ENCODE results near the gene NCAPD2.
A peak's percentile ranks its signal among the peaks of the same experiment; 100 is the strongest.

NCAPD2 gene

DNA sequence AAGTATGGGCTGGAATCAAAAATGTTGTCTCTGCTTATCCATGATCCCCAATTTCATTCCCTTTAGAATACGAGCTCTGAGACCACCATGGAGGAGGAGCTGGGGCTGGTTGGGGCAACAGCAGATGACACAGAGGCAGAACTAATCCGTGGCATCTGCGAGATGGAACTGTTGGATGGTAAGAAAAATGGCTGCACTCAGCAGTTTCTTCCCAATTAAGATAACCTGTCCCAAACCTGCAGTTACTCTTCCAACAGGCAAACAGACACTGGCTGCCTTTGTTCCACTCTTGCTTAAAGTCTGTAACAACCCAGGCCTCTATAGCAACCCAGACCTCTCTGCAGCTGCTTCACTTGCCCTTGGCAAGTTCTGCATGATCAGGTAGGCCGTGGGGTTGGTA lies 33.8 kb downstream of the NCAPD2 start:
- H3K4me3 ChIP-seq (ENCODE audit: low read depth, low read length) = no peak overlapping the region
- no peak for DNase-seq (ENCODE audit: low read depth)
- TF ChIP-seq, protein P1, sequence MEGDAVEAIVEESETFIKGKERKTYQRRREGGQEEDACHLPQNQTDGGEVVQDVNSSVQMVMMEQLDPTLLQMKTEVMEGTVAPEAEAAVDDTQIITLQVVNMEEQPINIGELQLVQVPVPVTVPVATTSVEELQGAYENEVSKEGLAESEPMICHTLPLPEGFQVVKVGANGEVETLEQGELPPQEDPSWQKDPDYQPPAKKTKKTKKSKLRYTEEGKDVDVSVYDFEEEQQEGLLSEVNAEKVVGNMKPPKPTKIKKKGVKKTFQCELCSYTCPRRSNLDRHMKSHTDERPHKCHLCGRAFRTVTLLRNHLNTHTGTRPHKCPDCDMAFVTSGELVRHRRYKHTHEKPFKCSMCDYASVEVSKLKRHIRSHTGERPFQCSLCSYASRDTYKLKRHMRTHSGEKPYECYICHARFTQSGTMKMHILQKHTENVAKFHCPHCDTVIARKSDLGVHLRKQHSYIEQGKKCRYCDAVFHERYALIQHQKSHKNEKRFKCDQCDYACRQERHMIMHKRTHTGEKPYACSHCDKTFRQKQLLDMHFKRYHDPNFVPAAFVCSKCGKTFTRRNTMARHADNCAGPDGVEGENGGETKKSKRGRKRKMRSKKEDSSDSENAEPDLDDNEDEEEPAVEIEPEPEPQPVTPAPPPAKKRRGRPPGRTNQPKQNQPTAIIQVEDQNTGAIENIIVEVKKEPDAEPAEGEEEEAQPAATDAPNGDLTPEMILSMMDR (IDR thresholded peaks at IDR 0.05; ENCODE audit: insufficient read depth, low read depth, low read length, missing control alignments) = no peak

DNA sequence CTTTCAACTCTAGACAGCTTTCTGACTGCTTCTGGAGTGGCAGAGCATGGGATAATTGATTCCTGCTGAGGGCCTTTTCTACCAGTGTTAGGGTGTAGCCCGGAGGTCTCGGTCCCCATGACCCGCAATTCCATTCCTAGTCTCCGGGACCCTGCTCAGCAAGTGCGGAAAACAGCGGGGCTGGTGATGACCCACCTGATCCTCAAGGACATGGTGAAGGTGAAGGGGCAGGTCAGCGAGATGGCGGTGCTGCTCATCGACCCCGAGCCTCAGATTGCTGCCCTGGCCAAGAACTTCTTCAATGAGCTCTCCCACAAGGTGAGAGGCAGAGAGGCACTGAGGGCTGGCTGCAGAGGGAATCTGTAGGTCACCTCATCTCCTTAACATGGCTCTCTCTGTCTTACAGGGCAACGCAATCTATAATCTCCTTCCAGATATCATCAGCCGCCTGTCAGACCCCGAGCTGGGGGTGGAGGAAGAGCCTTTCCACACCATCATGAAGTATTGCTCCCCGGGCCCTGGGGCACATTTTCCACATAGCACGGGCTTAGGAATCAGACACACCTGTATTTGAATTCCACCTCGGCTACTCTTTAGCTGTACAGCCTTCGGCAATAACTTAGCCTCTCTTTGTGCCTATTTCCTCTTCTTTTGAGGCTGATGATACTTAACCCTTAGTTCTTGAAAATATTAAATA lies 34.8 kb downstream of the NCAPD2 start:
- no peak overlapping the region for H3K4me3 ChIP-seq (ENCODE audit: low read depth, low read length)
- no peak for DNase-seq (ENCODE audit: low read depth)
- TF ChIP-seq, protein P1 (IDR thresholded peaks at IDR 0.05; ENCODE audit: insufficient read depth, low read depth, low read length, missing control alignments) = no peak

DNA sequence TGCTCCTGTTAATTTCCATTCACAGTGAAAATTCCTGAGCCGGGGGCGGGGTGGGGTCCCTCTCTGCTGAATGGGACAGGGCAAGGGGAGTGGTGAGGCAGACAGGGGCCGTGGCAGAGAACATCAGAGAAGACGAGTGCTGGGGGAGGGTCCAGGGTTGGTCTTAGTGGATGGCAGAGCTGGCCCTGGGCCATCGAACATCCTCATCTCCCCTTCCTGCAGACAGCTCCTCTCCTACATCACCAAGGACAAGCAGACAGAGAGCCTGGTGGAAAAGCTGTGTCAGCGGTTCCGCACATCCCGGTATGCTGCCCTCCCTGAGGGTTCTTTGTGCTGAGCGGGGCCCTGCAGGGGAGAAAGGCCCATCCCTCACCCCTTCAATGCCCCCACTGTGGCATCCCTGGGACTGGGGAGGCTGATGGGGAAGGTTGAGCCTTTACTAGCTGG lies 35.4 kb downstream of the NCAPD2 start:
- TF ChIP-seq, protein P1 (IDR thresholded peaks at IDR 0.05; ENCODE audit: insufficient read depth, low read depth, low read length, missing control alignments) = no peak
- DNase-seq (ENCODE audit: low read depth) = no peak
- H3K4me3 ChIP-seq (ENCODE audit: low read depth, low read length) = no peak overlapping the region

DNA sequence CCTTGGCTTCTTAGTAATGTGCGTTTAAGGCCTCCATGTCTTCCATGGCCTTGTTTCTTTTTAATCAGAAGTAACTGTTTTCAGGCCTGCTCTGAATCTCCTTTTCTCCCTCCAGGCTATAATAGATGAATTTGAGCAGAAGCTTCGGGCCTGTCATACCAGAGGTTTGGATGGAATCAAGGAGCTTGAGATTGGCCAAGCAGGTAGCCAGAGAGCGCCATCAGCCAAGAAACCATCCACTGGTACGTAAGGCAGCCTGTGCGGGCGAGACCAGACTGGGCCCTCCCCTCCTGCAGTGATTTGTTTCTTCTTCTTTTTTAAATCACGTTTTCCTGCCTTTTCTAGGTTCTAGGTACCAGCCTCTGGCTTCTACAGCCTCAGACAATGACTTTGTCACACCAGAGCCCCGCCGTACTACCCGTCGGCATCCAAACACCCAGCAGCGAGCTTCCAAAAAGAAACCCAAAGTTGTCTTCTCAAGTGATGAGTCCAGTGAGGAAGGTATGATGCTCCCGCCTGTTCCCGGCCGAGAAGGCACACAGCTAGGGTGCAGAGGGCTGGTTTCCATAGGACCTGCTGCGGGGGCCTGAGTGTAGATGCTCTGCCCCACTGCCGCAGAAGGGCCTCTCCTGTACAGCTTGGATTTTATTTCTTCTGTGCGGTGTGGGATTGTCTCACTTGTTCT lies 36.8 kb downstream of the NCAPD2 start:
- no peak overlapping the region for H3K4me3 ChIP-seq (ENCODE audit: low read depth, low read length)
- TF ChIP-seq, protein P1 (IDR thresholded peaks at IDR 0.05; ENCODE audit: insufficient read depth, low read depth, low read length, missing control alignments) = no peak
- no peak for DNase-seq (ENCODE audit: low read depth)

DNA sequence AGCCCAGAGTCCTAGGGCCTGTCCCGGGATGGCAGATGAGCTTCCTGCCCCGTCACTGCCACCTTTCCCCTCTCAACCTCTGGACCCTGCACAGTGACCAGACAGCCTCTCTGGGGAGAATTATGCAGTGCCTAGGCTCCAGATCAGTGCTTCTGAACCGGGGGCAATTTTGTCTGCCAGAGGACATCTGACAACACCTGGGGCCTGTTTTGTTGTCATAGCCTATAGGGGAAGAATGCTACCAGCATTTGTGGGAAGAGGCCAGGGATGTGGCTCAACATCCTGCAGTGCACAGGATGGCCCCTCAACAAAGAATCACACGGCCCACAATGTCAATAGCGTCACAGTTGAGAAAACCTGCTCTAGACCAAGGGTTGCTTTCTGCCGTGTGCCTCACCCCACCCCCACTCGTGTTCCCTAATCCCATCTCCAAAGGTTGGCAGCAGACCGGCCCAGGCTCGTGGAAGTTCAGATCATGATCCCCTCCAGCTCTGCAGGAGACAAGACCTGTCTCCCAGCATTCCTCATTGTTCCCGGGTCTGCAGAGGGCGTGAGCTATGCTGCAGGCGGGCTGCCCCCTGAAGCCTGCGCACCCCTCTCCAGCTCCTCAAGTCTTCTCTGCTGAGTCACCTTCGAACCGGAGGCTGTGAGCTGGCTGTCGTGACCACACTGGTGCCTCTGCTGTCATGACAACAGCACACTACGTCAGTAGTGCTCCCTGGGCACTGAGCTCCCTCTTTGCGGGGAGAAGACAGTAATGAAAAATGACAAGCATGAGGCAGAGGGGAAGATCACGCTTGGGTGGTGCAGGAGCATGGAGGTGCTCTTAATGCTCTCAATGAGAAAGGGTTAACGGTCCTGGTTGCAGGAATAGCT lies 38.4 kb downstream of the NCAPD2 start:
- DNase-seq (ENCODE audit: low read depth) = peak; percentile 91
- TF ChIP-seq, protein P1 (IDR thresholded peaks at IDR 0.05; ENCODE audit: insufficient read depth, low read depth, low read length, missing control alignments) = no peak
- H3K4me3 ChIP-seq (ENCODE audit: low read depth, low read length) = peak overlapping the region; percentile 92

DNA sequence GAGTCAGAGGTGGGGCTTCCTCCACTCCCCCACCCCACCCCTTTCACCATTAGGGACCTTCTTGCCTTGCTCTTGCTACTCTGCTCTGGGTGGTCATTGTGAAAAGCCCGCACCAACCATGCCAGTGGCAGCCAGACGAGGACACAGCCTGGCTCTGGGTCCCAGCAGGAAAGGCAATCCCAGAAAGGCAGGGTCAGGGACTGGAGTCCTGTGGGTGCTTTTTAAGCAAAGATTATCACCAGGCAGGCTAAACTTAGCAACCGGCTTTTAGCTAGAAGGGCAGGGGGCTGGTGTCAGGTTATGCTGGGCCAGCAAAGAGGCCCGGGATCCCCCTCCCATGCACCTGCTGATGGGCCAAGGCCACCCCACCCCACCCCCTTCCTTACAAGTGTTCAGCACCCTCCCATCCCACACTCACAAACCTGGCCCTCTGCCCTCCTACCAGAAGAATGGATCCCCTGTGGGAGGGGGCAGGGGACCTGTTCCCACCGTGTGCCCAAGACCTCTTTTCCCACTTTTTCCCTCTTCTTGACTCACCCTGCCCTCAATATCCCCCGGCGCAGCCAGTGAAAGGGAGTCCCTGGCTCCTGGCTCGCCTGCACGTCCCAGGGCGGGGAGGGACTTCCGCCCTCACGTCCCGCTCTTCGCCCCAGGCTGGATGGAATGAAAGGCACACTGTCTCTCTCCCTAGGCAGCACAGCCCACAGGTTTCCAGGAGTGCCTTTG lies 39.2 kb downstream of the NCAPD2 start:
- peak; percentile 71 for DNase-seq (ENCODE audit: low read depth)
- TF ChIP-seq, protein P1 (IDR thresholded peaks at IDR 0.05; ENCODE audit: insufficient read depth, low read depth, low read length, missing control alignments) = no peak
- peak overlapping the region; percentile 92 for H3K4me3 ChIP-seq (ENCODE audit: low read depth, low read length)
